ENCODE data around the gene LMNTD2.

LMNTD2 gene

GRCh38 chr11:598005-598680 lies 37.6 kb upstream of the LMNTD2 start:
- peaks cover 82% of the 10 kb centered on the region for H3K36me3 ChIP-seq (ENCODE audit: control insufficient read depth, low read length)
- H3K79me2 ChIP-seq (ENCODE audit: control insufficient read depth, low read length) = peaks cover 10% of the 10 kb centered on the region
- H3K9me2 ChIP-seq (replicated peaks; ENCODE audit: control insufficient read depth, low read length) = no peaks in the 10 kb centered on the region

GRCh38 chr11:597166-597725 lies 36.7 kb upstream of the LMNTD2 start:
- H4K20me1 ChIP-seq (ENCODE audit: control insufficient read depth, insufficient read depth, low read depth, low read length) = 0 out of 2 replicates have a peak, but pooled peaks cover 4% of the 10 kb centered on the region
- no peak overlapping the region for H3K4me2 ChIP-seq (ENCODE audit: low read length)
- H3K36me3 ChIP-seq (ENCODE audit: control insufficient read depth, low read length) = peaks cover 85% of the 10 kb centered on the region
- H3K4me3 ChIP-seq (ENCODE audit: low read length) = no peak overlapping the region
- H3K79me2 ChIP-seq (ENCODE audit: control insufficient read depth, low read length) = peaks cover 10% of the 10 kb centered on the region
- TF ChIP-seq EZH2phosphoT487 (IDR thresholded peaks at IDR 0.05; ENCODE audit: borderline replicate concordance, low read length) = no peak
- TF ChIP-seq CTCF (IDR thresholded peaks at IDR 0.05; ENCODE audit: low read depth, low read length, poor library complexity, severe bottlenecking) = peak; percentile 19
- H3K9me2 ChIP-seq (replicated peaks; ENCODE audit: control insufficient read depth, low read length) = no peaks in the 10 kb centered on the region
- H3F3A ChIP-seq (ENCODE audit: control insufficient read depth, insufficient read depth) = no peaks in the 10 kb centered on the region
- no peaks in the 10 kb centered on the region for H3K4me1 ChIP-seq (ENCODE audit: control insufficient read depth, low read length)
- no peaks in the 10 kb centered on the region for H3K9me3 ChIP-seq (ENCODE audit: control insufficient read depth, insufficient read depth, low read length)
- H3K27ac ChIP-seq (ENCODE audit: low read depth, low read length) = no peak overlapping the region
- no peaks in the 10 kb centered on the region for H3K27me3 ChIP-seq (ENCODE audit: control insufficient read depth, low read length)

More at GRCh38 chr11:598005-598680, 37.6 kb upstream of the LMNTD2 start:
- H3K4me3 ChIP-seq (ENCODE audit: low read length) = no peak overlapping the region
- no peak overlapping the region for H3K27ac ChIP-seq (ENCODE audit: low read depth, low read length)
- H3K27me3 ChIP-seq (ENCODE audit: control insufficient read depth, low read length) = no peaks in the 10 kb centered on the region
- H3K4me2 ChIP-seq (ENCODE audit: low read length) = no peak overlapping the region
- H3F3A ChIP-seq (ENCODE audit: control insufficient read depth, insufficient read depth) = no peaks in the 10 kb centered on the region
- H4K20me1 ChIP-seq (ENCODE audit: control insufficient read depth, insufficient read depth, low read depth, low read length) = 0 out of 2 replicates have a peak, but pooled peaks cover 4% of the 10 kb centered on the region
- H3K4me1 ChIP-seq (ENCODE audit: control insufficient read depth, low read length) = no peaks in the 10 kb centered on the region
- H3K9me3 ChIP-seq (ENCODE audit: control insufficient read depth, insufficient read depth, low read length) = no peaks in the 10 kb centered on the region
- no peak for TF ChIP-seq CTCF (IDR thresholded peaks at IDR 0.05; ENCODE audit: low read depth, low read length, poor library complexity, severe bottlenecking)
- no peak for TF ChIP-seq EZH2phosphoT487 (IDR thresholded peaks at IDR 0.05; ENCODE audit: borderline replicate concordance, low read length)

- H3K27ac ChIP-seq (ENCODE audit: low read depth, low read length) = no peak overlapping the region
- peaks cover 81% of the 10 kb centered on the region for H3K36me3 ChIP-seq (ENCODE audit: control insufficient read depth, low read length)
- H3K4me1 ChIP-seq (ENCODE audit: control insufficient read depth, low read length) = no peaks in the 10 kb centered on the region
- 0 out of 2 replicates have a peak, but pooled peaks cover 4% of the 10 kb centered on the region for H4K20me1 ChIP-seq (ENCODE audit: control insufficient read depth, insufficient read depth, low read depth, low read length)
- H3K4me3 ChIP-seq (ENCODE audit: low read length) = no peak overlapping the region
- H3K27me3 ChIP-seq (ENCODE audit: control insufficient read depth, low read length) = no peaks in the 10 kb centered on the region
- no peaks in the 10 kb centered on the region for H3F3A ChIP-seq (ENCODE audit: control insufficient read depth, insufficient read depth)
- H3K79me2 ChIP-seq (ENCODE audit: control insufficient read depth, low read length) = peaks cover 10% of the 10 kb centered on the region
- H3K4me2 ChIP-seq (ENCODE audit: low read length) = no peak overlapping the region
- no peaks in the 10 kb centered on the region for H3K9me3 ChIP-seq (ENCODE audit: control insufficient read depth, insufficient read depth, low read length)
- no peak for TF ChIP-seq EZH2phosphoT487 (IDR thresholded peaks at IDR 0.05; ENCODE audit: borderline replicate concordance, low read length)
- TF ChIP-seq CTCF (IDR thresholded peaks at IDR 0.05; ENCODE audit: low read depth, low read length, poor library complexity, severe bottlenecking) = no peak
- no peaks in the 10 kb centered on the region for H3K9me2 ChIP-seq (replicated peaks; ENCODE audit: control insufficient read depth, low read length)
These were observed 35.8 kb upstream of the LMNTD2 start for GRCh38 chr11:596374-596773.

All from DOHH2 (cell line).